H1 (cell line): ENCODE results near the gene ERO1B. TPM values are rescaled to one million over a fixed set of nuclear protein-coding genes. Genes with fewer than 3 reads are reported as not detected.

ENCODE experiments used
- CTCF ChIA-PET: fragments of 300-600 bp; sonication (Branson Sonifier 250); formaldehyde crosslinking; loops from one replicate; lab custom pipeline; 2021; ENCODE audit not compliant: partially characterized antibody; lab: Charles Lee
- POLR2A ChIA-PET: fragments of 300-600 bp; sonication (Branson Sonifier 250); formaldehyde crosslinking; loops from one replicate; lab custom pipeline; 2021; ENCODE audit warnings: inconsistent platforms; ENCODE audit not compliant: partially characterized antibody; lab: Charles Lee
- DNase-seq, 2 experiments: peaks; one replicate each; pipeline versions ENCODE4 v3.0.0 to v3.0.0-alpha.2; 2010 to 2022; ENCODE audit warnings: low spot score in 2 of 2, low read depth in 1 of 2, mixed read lengths in 1 of 2
- FAIRE-seq: peaks from 2 replicates; lab custom pipeline; 2011; peaks lifted over from hg19 to GRCh38; lab: Jason Lieb, UNC
- H2AFZ ChIP-seq: 2 replicates; pipeline ENCODE4 v1.8.1; 2012; ENCODE audit warnings: low read length, inconsistent platforms
- H2AK5ac ChIP-seq: 2 replicates; pipeline ENCODE4 v1.6.1; 2013; ENCODE audit warnings: low read depth, low read length
- H2BK120ac ChIP-seq: replicated peaks from 2 replicates; pipeline ENCODE3; 2013; ENCODE audit warnings: low read depth, low read length, inconsistent platforms
- H2BK12ac ChIP-seq: 2 replicates; pipeline ENCODE4 v1.6.1; 2013; ENCODE audit warnings: low read depth, low read length
- H2BK15ac ChIP-seq: 2 replicates; pipeline ENCODE4 v1.6.1; 2013; ENCODE audit warnings: low read length
- H2BK20ac ChIP-seq: 2 replicates; pipeline ENCODE4 v1.6.1; 2013; ENCODE audit warnings: low read length
- H2BK5ac ChIP-seq: 2 replicates; pipeline ENCODE4 v1.6.1; 2013; ENCODE audit warnings: low read depth, low read length
- H3K14ac ChIP-seq: 2 replicates; pipeline ENCODE4 v1.6.1; 2013; ENCODE audit warnings: inconsistent platforms; ENCODE audit not compliant: insufficient read length
- H3K18ac ChIP-seq: 2 replicates; pipeline ENCODE4 v1.6.1; 2013; ENCODE audit warnings: low read length; ENCODE audit errors: extremely low read depth
- H3K23ac ChIP-seq: 2 replicates; pipeline ENCODE4 v1.6.1; 2013; ENCODE audit warnings: inconsistent platforms; ENCODE audit not compliant: insufficient read length
- H3K23me2 ChIP-seq: 2 replicates; pipeline ENCODE4 v1.6.1; 2013; ENCODE audit warnings: low read depth, low read length
- H3K27ac ChIP-seq: 2 replicates; pipeline ENCODE4 v1.6.1; 2011; ENCODE audit warnings: low read depth, low read length, inconsistent platforms
- H3K27me3 ChIP-seq, 4 experiments: replicated peaks in 1 of 4; 1 replicate in 1 of 4; 2 replicates in 3 of 4; pipeline versions ENCODE4 v1.6.1 to v1.8.1; 2011 to 2013; ENCODE audit warnings: low read length in 3 of 4, mild to moderate bottlenecking in 3 of 4, inconsistent platforms in 2 of 4, mixed read lengths in 2 of 4, moderate library complexity in 1 of 4; ENCODE audit not compliant: control insufficient read depth in 3 of 4, insufficient read depth in 3 of 4; ENCODE audit errors: extremely low read depth in 1 of 4
- H3K36me3 ChIP-seq, 4 experiments: 2 replicates each; pipeline versions ENCODE4 v1.6.1 to v1.8.1; 2011 to 2013; ENCODE audit warnings: mild to moderate bottlenecking in 4 of 4, low read length in 3 of 4, moderate library complexity in 2 of 4, control low read depth in 1 of 4, inconsistent platforms in 1 of 4; ENCODE audit not compliant: insufficient read depth in 4 of 4, control insufficient read depth in 2 of 4
- H3K4ac ChIP-seq: replicated peaks from 2 replicates; pipeline ENCODE3; 2013; ENCODE audit warnings: low read length, low read depth, mixed read lengths, inconsistent platforms; ENCODE audit not compliant: insufficient read length
- H3K4me1 ChIP-seq, 4 experiments: replicated peaks in 1 of 4; 1 replicate in 1 of 4; 2 replicates in 3 of 4; pipeline versions ENCODE4 v1.6.1 to v1.8.1; 2011 to 2013; ENCODE audit warnings: low read length in 3 of 4, inconsistent platforms in 2 of 4, mixed read lengths in 1 of 4; ENCODE audit not compliant: insufficient read depth in 4 of 4, control insufficient read depth in 3 of 4
- H3K4me2 ChIP-seq, 2 experiments: 2 replicates each; pipeline versions ENCODE4 v1.6.1 to v1.8.1; 2011 to 2013; ENCODE audit warnings: low read depth in 2 of 2, low read length in 2 of 2, control low read depth in 1 of 2, inconsistent platforms in 1 of 2, mild to moderate bottlenecking in 1 of 2; ENCODE audit not compliant: insufficient read depth in 1 of 2
- H3K4me3 ChIP-seq, 4 experiments: fragments of 200-600, 300-600 bp in 1 of 4; sonication (generic), shearing (Covaris generic), sonication (Bioruptor Twin) in 1 of 4; 2 replicates each; pipeline versions ENCODE4 v1.5.1 to v1.8.1; 2011 to 2016; ENCODE audit warnings: low read length in 4 of 4, low read depth in 3 of 4, control low read depth in 2 of 4, inconsistent platforms in 2 of 4, mild to moderate bottlenecking in 2 of 4, mixed read lengths in 1 of 4, moderate library complexity in 1 of 4; ENCODE audit not compliant: insufficient read depth in 2 of 4; ENCODE audit errors: extremely low read depth in 1 of 4
- H3K56ac ChIP-seq: replicated peaks from 2 replicates; pipeline ENCODE3; 2013; ENCODE audit warnings: low read depth, mild to moderate bottlenecking, mixed read lengths, low read length, inconsistent platforms; ENCODE audit not compliant: insufficient read length
- H3K79me1 ChIP-seq: 2 replicates; pipeline ENCODE4 v1.6.1; 2013; ENCODE audit warnings: low read depth, low read length, control low read depth
- H3K79me2 ChIP-seq, 2 experiments: 2 replicates each; pipeline versions ENCODE4 v1.6.1 to v1.8.1; 2012 to 2013; ENCODE audit warnings: low read length in 2 of 2, mild to moderate bottlenecking in 2 of 2, inconsistent platforms in 1 of 2; ENCODE audit not compliant: insufficient read depth in 2 of 2, control insufficient read depth in 1 of 2
- H3K9ac ChIP-seq, 4 experiments: replicated peaks in 1 of 4; 1 replicate in 1 of 4; 2 replicates in 3 of 4; pipeline versions ENCODE4 v1.6.1 to v1.8.1; 2011 to 2013; ENCODE audit warnings: low read depth in 3 of 4, low read length in 3 of 4, control low read depth in 2 of 4, mild to moderate bottlenecking in 2 of 4, moderate library complexity in 2 of 4, inconsistent platforms in 1 of 4; ENCODE audit errors: extremely low read depth in 1 of 4
- H3K9me3 ChIP-seq, 2 experiments: 2 replicates each; pipeline versions ENCODE4 v1.6.1 to v1.8.1; 2012 to 2013; ENCODE audit warnings: mild to moderate bottlenecking in 2 of 2, moderate library complexity in 2 of 2, control low read depth in 1 of 2, inconsistent platforms in 1 of 2, low read depth in 1 of 2, low read length in 1 of 2, mixed read lengths in 1 of 2; ENCODE audit not compliant: insufficient read depth in 2 of 2
- H4K20me1 ChIP-seq, 2 experiments: replicated peaks in 1 of 2; 2 replicates each; pipeline versions ENCODE3 to v1.8.1; 2011 to 2013; ENCODE audit warnings: inconsistent platforms in 2 of 2, low read length in 2 of 2, mild to moderate bottlenecking in 1 of 2; ENCODE audit not compliant: insufficient read depth in 2 of 2, control insufficient read depth in 1 of 2
- H4K5ac ChIP-seq: 2 replicates; pipeline ENCODE4 v1.6.1; 2013; ENCODE audit warnings: low read length, low read depth, mixed read lengths, inconsistent platforms; ENCODE audit not compliant: insufficient read length
- H4K8ac ChIP-seq: 2 replicates; pipeline ENCODE4 v1.8.0; 2013; ENCODE audit warnings: mild to moderate bottlenecking, moderate library complexity, low read length, inconsistent platforms; ENCODE audit not compliant: insufficient read depth; ENCODE audit errors: extremely low read depth
- H4K91ac ChIP-seq: replicated peaks from 2 replicates; pipeline ENCODE3; 2013; ENCODE audit warnings: low read length, mixed read lengths, inconsistent platforms; ENCODE audit not compliant: insufficient read length
- BRCA1 ChIP-seq: IDR thresholded peaks from 2 replicates; pipeline ENCODE4 v1.6.1; 2012; ENCODE audit warnings: low read depth, low read length, improper control_type of control experiment
- CBX5 ChIP-seq: fragments of 300-800, 300-1000 bp; sonication (generic); IDR thresholded peaks from 2 replicates; pipeline ENCODE4 v1.7.1; 2016; ENCODE audit warnings: antibody characterized with exemption, low read length, low read depth
- EP300 ChIP-seq, 2 experiments: IDR thresholded peaks; 1 replicate in 1 of 2; 2 replicates in 1 of 2; pipeline ENCODE4 v1.6.1; 2011 to 2012; ENCODE audit warnings: low read depth in 2 of 2, low read length in 2 of 2, mild to moderate bottlenecking in 2 of 2, borderline replicate concordance in 1 of 2, inconsistent platforms in 1 of 2, moderate library complexity in 1 of 2
- GABPA ChIP-seq: IDR thresholded peaks from 2 replicates; pipeline ENCODE4 v1.6.1; 2011; ENCODE audit warnings: mild to moderate bottlenecking, low read length, moderate library complexity, borderline replicate concordance; ENCODE audit not compliant: insufficient read depth
- JUN ChIP-seq: IDR thresholded peaks from 2 replicates; pipeline ENCODE4 v1.6.1; 2011; ENCODE audit warnings: low read depth, mild to moderate bottlenecking, improper control_type of control experiment, low read length
- KDM4A ChIP-seq: IDR thresholded peaks from one replicate; pipeline ENCODE4 v1.7.1; 2012; ENCODE audit warnings: low read depth, mild to moderate bottlenecking, moderate library complexity, low read length, inconsistent platforms; ENCODE audit not compliant: severe bottlenecking
- MAFK ChIP-seq: IDR thresholded peaks from 2 replicates; pipeline ENCODE4 v1.6.1; 2012; ENCODE audit warnings: low read depth, mild to moderate bottlenecking, improper control_type of control experiment, low read length
- NRF1 ChIP-seq: IDR thresholded peaks from 2 replicates; pipeline ENCODE4 v1.6.1; 2011; ENCODE audit warnings: mild to moderate bottlenecking, low read depth, low read length, improper control_type of control experiment
- PHF8 ChIP-seq: fragments of 200-600 bp; sonication (generic); conservative IDR thresholded peaks from 2 replicates; pipeline ENCODE4 v1.7.1; 2012; ENCODE audit warnings: low read depth, mild to moderate bottlenecking, inconsistent platforms, low read length, moderate library complexity
- POLR2AphosphoS5 ChIP-seq: IDR thresholded peaks from 2 replicates; pipeline ENCODE4 v1.6.1; 2011; ENCODE audit warnings: low read depth, low read length
- RXRA ChIP-seq: IDR thresholded peaks from 2 replicates; pipeline ENCODE4 v1.6.1; 2011; ENCODE audit warnings: low read depth, mild to moderate bottlenecking, low read length, moderate library complexity; ENCODE audit not compliant: insufficient read depth
- SP1 ChIP-seq: IDR thresholded peaks from 2 replicates; pipeline ENCODE4 v1.6.1; 2011; ENCODE audit warnings: low read depth, low read length
- TEAD4 ChIP-seq: IDR thresholded peaks from 2 replicates; pipeline ENCODE4 v1.6.1; 2012; ENCODE audit warnings: low read depth, low read length, inconsistent platforms, mixed read lengths
- USF2 ChIP-seq: IDR thresholded peaks from 2 replicates; pipeline ENCODE4 v1.6.1; 2011; ENCODE audit warnings: low read length, improper control_type of control experiment
- polyA plus RNA-seq, 7 experiments: library from polyadenylated mRNA; depleted of rRNA in 3 of 7; stranded (reverse) in 5 of 7; unstranded in 2 of 7; fragments of >200 nt in 5 of 7; fragments of 200-250 nt in 2 of 7; gene quantifications; 1 replicate in 5 of 7; 2 replicates in 1 of 7; 4 replicates in 1 of 7; pipeline versions ENCODE4 v1.2.1 to v1.2.3, GENCODE V29; 2011 to 2013; ENCODE audit warnings: missing spikeins in 2 of 7, mixed read lengths in 2 of 7
- total RNA-seq: library from RNA; stranded (reverse); fragmentation: NEBNext Ultra II Directional; extraction: Animal tissue kit (Norgen Biotek cat#: 25700); gene quantifications from 2 replicates; pipeline ENCODE4 v1.2.1, GENCODE V29; 2021

ERO1B gene
- total and polyA plus RNA-seq, 2 of the 8 experiments (the other 6 are each of a cell fraction or from before 2014, with no cell fraction given), result 0.74 to 5.6 TPM

GRCh38 chr1:236261898-236262297 is 19.9 kb downstream of the ERO1B start:
- Histone ChIP-seq H3K4me1 (no peaks in the 10 kb centered on the region), H3K79me1 (no peaks in the 10 kb centered on the region), H3K27me3 (no peaks in the 10 kb centered on the region; a peak in 1 of 7 replicates), H4K5ac (no peak overlapping the region), H2BK120ac (no peak overlapping the region), H2BK15ac (no peak overlapping the region), H4K91ac (no peak overlapping the region), H3K36me3 (peaks cover 0 to 2% (median 0%) of the 10 kb centered on the region in 4 experiments; a peak in 1 of 8 replicates), H3K9ac (no peak overlapping the region), H4K8ac (no peak overlapping the region), H2BK12ac (no peak overlapping the region), H2AFZ (no peak overlapping the region), H3K4me2 (no peak overlapping the region), H3K4me3 (no peak overlapping the region), H3K14ac (no peak overlapping the region), H3K56ac (no peak overlapping the region), H2BK20ac (no peak overlapping the region), H3K9me3 (peaks cover 3% of the 10 kb centered on the region in 2 experiments; a peak in 1 of 4 replicates), H3K23me2 (no peaks in the 10 kb centered on the region), H3K4ac (no peak overlapping the region), H3K27ac (no peak overlapping the region), H4K20me1 (no peaks in the 10 kb centered on the region), H2BK5ac (no peak overlapping the region), H3K18ac (no peak overlapping the region), H3K79me2 (no peaks in the 10 kb centered on the region), H2AK5ac (no peak overlapping the region), H3K23ac (no peak overlapping the region)
- ChIA-PET CTCF (interaction anchor here (1.3 kb wide), 1 partner anchor 13 kb away, joined by 4 read pairs; no protein-coding TSS in a partner anchor), POLR2A (no interaction called here)
- no peak for DNase-seq
- TF ChIP-seq JUN (no peak), BRCA1 (no peak), EP300 (IDR thresholded peaks at IDR 0.05; ENCODE audit: borderline replicate concordance in 1 of 2, low read depth in 2 of 2, low read length in 2 of 2) (no peak), GABPA (no peak), MAFK (no peak), RXRA (no peak), TEAD4 (no peak), USF2 (no peak), KDM4A (no peak), NRF1 (no peak), SP1 (no peak), CBX5 (no peak), POLR2AphosphoS5 (no peak), PHF8 (no peak)
- FAIRE-seq, result no peak
